ACHN (cell line): Measurements from ENCODE around the gene CACNA1E.

Experiments used
- DNase-seq: peaks from one replicate; pipeline ENCODE4 v3.0.0-alpha.2; 2015
- in situ Hi-C: cut with HindIII; loops from 2 replicates; pipeline ENCODE4 v1.10.0; 2017; ENCODE audit warnings: low sequenced_read_pairs, low pct_ligation_motif_present, low pct_unique_long_range_greater_than_20kb

CACNA1E gene

DNA sequence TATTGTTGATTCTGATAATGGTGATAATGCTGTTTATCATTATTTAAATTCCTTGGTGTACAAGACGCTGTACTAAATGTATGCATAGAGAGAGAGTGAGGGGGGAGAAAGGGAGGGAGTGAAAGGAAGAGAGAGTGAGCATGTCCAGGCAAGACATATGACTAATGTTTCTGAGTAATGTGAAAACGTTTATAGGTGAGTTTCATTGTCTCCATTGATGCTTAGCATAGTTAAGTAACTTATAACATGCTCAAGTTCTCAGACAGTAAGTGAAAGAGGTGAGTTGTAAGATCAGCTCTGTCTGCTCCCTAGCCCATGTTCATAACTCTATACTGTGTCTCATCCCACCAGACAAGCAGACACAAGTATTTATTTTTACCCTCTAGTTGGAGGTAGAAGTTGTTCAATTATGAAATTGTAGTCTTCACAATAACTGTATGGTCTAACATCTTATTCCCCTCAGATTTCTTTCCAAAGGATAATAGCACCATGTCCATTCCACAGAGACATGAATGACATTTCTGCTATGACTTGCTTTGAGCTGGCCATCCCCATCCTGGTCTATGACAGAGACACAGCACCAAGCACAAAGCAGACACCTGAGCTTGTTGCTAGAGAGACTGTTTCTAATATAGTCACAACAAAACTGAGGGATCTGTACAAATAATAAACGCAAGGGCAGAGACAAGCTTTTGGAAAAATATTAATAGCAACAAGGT, 285.1 kb downstream of the CACNA1E start:
- in situ Hi-C loops = no loop called here
- DNase-seq = peak; percentile 22

DNA sequence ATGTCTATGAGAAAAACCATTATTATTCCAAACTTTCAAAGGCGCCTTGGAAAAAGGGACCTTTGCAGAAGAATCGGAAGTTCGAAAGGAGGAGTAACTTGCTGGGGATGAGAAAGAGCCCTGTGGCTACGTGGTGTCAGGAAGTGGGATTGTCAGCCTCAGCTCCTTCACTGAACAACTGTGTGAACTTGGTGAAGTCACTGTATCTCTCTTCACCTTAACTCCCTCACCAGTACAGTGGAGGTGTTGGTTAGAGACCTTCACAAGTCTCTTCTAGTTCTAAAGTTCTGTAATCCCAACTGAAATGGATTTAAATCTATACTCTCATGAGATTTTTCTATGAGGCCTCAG, 285.6 kb downstream of the CACNA1E start:
- DNase-seq = no peak
- in situ Hi-C loops = no loop called here

DNA sequence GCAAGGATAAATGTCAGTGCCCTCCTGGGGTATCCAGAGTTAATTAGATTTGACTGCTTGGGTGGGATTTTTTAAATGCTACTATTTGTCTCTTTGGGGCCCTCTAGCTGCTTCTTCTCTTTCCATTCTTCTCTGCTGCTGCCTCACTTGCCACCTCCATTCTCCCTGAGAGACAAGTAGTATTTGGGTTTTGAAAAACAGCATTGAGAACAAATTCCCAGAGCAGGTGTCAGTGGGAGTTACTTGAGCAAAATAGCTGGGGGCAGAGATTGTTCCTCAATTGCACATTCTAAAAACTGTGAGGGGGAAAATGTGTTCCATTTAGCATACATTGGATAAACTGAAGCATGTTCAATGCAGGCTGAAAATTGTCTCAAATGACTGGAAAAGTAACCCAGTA, 286.5 kb downstream of the CACNA1E start:
- in situ Hi-C loops = no loop called here
- DNase-seq = no peak

DNA sequence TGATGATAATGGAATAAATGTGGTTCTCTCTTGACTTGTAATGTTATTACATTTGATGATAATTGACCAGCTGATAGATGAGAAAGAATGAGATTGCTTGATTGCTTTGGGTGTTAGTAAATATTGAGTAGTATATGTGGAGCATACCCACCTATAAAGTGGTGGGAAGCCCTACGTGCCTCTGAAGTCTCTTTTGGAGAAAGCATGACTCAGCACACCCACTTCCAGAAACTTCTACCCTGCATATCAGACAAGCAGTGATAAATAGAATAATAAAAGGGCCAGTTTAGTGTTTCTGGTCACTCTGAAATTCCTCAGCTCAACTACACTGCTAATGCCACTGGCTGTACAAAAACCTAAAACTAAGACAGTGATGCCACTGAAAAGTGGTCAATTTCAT, 289.4 kb downstream of the CACNA1E start:
- no peak for DNase-seq
- in situ Hi-C loops = no loop called here

DNA sequence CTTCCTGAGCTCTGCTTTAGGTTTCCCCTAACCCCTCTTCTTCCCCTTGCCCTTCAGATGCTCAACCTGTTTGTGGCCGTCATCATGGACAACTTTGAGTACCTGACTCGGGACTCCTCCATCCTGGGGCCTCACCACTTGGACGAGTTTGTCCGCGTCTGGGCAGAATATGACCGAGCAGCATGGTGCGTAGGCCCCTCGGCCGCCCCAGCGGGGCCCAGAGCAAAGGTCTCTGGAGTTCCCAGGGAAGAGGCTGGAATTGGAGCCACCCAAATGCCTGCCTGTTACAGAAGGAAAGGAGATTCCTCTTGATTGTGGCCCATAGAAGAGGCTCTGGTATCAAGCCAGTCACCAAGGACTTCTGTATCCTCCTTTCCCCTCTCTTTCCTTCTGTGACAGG, 292.7 kb downstream of the CACNA1E start:
- DNase-seq = no peak
- in situ Hi-C loops = no loop called here

DNA sequence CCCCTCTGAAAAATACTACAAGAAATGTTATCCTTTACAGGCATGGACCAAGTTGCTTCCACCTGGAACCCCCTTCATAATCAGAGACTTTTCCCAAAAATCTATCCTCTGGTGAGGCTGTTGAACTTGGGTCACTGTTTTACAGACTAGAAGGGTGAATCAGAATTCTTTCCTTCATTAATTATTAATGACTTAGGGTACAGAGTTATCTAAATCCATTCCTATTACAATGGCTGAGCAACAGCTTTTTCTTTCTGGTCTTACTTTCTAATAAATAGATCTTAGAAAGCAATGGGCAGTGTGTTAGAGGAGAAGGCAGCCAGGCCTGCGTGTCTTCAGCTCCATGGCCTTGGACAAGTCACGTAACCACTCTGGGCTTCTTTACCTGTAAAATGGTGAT, 294.0 kb downstream of the CACNA1E start:
- in situ Hi-C loops = no loop called here
- DNase-seq = peak; percentile 9

DNA sequence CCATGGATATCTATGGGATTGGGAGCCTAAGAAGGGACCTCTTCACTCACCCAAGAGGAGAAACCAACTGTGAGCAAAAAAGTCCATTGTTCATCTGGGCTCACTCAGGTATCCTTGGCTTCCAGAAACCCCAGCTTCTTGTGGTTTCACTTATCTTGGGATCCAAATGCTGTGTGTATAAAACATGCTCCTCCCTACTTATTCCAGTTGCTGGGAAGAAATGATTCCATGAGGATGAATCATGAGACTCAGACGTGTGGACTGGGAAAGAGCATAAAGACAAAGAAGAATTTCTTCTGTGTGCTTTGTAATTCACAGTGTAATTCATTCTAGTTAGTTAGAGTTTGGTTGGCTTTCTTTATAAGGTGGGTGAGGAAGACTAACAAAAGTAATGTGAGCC, 294.5 kb downstream of the CACNA1E start:
- in situ Hi-C loops = no loop called here
- DNase-seq = peak; percentile 40

DNA sequence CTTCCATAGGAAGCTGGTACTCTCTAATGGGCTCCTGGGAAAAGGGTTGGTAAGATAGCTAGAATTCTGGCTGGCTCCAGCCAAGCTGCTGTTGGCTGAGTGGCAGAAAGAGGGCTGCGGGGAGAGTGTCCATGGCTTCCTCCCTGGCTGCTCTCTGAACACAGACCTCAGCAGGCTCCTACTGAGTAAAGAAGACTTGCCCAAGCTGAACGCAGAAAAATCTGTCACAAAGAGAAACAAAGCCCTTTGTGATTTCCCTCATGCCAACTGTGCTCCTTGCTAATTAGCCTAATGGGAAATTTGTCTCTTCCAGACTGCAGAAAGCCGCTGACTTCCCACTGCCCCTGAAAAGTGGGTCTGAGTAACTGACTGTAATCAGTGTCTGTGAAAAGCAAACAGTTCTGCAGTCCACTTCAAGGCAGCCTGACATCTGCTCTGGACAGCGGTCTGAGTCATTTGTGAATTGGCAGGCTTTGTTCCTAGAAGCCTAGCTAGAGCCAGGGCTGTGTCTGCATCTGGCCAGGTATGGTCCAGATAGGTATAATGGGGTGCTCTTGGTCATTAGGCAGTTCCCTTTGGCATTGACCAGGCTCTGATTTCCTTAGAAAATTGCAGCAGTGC, 295.4 kb downstream of the CACNA1E start:
- in situ Hi-C loops = no loop called here
- peak; percentile 38 for DNase-seq

DNA sequence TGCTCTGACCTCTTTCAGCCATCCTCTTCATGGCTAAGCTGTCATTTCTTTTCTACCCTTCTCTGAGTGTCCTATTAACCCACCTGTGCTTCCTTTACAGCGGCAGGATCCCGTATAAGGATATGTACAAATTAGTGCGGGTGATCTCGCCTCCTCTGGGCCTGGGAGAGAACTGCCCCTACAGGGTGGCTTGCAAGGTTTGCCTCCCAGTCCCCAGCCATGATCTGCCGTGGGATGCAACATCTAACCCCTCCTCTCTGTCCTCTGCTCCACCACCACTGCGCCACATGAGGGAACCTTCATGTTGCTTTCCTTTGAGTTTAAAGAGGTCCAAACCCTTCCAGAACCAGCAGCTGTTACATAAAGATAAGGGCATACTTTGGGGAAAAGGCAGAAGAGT, 296.0 kb downstream of the CACNA1E start:
- in situ Hi-C loops = no loop called here
- no peak for DNase-seq

DNA sequence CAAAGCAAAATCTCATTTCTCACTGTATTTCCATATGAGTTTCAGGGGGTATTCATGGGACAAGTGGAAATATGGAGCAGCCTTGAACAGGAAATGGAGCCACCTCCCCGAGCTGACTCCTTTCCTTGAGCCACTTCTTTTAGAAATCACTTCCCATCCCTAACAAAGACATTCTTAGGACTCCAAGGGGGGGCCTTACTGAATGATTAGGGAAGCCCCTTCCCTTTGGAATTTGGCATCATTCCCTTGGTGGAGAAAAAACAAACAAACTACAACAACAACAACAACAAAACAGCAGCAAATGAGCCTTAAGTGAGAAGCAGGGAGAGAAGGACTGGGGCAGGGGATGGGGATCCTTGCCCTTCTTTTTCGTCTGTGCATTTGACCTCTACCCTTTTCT, 299.9 kb downstream of the CACNA1E start:
- no peak for DNase-seq
- in situ Hi-C loops = no loop called here

DNA sequence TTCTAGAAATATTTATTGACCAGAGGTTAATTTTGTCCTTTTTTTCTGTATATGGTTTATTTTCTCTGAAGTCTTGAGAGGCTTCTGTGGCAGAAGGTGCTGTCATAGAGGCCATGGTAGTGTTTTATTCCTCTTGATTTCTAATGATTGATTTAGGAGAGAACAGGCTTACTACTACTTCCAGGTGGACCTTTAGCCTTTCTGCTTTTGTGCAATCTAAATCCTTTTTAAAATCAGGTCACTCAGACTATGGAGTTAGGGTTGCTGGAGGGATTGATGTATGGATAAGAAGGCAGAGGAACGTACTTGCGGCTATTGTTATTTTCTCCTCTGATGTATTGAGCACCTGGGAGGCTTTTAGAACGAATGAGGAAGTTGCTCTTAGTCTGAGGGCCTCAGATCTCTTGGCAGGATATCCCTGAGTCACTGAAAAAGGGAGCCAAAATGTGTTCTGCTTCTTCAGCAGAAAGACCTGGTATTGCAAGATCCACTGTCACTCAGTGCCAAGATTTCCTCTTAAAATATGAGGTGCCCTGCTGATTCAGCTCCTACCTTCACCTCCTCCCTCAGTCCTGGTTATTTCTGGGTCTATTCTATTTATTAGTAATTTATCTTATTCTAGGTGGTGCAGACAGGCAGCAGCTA, 300.8 kb downstream of the CACNA1E start:
- in situ Hi-C loops = no loop called here

DNA sequence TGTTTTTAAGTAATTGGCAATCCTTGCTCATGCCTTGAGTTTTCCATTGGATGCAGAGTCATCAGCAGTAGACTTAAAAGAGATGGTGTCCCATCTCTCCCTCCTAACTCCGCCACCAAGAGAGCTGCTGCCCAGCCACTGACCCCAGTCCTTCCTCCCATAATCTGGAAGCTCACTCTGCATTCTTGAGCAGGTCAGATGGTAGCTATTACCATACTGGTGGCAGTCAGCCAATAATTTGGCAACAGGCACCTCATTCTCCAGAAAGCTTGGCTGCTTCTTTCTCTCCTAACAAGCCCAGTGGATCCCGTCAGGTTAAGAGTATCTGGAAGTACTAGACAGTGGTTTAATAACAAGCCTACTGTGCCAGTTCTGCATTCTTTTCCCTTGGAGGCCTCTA, 306.1 kb downstream of the CACNA1E start:
- in situ Hi-C loops = no loop called here
- DNase-seq = no peak

More for the DNA sequence above, 300.8 kb downstream of the CACNA1E start:
- DNase-seq = no peak

DNA sequence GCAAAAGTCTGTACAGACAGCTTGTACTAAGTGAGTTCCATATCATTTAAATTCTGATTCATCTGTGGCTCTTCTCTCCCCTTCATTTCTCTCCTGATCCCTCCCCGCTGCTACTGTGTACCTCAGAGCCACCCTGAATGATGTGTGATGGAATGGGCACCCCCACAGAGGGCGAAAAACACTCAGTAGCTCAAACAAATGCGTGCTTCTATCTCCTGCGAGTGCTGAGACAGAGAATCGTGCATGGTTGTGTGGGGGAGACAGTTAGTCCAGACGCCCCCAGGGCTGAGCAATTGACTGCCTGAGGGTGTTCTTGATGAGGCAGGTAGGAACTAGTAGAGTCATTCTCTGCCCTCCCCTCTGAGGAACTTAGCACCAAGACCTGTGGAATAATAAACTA, 308.4 kb downstream of the CACNA1E start:
- DNase-seq = no peak
- in situ Hi-C loops = no loop called here

DNA sequence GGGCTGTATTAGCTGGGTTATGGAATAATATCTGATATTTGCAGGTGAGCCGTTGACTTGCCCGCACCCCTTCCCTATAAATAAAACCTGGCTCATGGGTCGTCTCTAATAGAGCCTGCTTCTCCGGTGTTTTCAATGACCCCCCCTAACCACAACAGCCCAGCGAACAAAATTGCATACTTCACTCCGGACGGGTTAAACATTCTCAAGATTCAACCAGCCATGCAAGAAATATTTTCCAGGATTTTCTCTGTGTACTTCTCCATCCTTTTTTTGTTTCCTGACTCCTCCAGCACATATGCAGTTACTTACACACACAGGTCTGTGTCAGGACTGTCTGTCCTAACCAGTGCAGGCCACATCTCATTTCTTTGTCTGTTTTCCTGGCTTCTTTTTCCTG, 310.5 kb downstream of the CACNA1E start:
- in situ Hi-C loops = no loop called here
- peak; percentile 49 for DNase-seq

DNA sequence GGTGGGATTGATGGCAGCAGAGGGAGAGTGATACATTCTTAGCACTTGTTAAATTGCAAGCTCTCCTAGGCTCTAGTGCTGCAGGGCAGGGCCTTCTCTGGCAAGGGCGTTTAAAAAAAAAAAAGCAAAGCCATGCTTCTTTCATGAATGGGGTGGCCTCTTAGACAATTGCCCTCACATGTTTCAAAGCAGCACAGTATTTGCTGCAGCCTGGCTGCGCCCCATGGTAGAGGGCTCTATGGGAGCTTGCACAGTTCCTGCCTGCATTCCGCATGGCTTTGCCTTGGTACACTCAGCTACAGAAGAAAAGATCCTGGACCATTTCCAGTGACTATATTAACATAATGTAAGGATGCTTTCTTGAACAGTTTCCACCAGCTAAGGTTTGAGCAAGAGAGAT, 311.0 kb downstream of the CACNA1E start:
- in situ Hi-C loops = no loop called here
- no peak for DNase-seq

DNA sequence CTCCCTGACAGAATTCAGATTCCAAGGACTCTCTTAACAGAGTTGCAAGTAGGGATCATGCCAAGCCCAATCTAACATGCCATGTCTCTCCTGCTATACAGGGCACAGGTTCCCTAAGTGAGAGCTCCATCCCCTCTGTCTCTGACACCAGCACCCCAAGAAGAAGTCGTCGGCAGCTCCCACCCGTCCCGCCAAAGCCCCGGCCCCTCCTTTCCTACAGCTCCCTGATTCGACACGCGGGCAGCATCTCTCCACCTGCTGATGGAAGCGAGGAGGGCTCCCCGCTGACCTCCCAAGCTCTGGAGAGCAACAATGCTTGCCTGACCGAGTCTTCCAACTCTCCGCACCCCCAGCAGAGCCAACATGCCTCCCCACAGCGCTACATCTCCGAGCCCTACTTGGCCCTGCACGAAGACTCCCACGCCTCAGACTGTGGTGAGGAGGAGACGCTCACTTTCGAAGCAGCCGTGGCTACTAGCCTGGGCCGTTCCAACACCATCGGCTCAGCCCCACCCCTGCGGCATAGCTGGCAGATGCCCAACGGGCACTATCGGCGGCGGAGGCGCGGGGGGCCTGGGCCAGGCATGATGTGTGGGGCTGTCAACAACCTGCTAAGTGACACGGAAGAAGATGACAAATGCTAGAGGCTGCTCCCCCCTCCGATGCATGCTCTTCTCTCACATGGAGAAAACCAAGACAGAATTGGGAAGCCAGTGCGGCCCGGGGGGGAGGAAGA, 315.0 kb downstream of the CACNA1E start:
- in situ Hi-C loops = no loop called here

DNA sequence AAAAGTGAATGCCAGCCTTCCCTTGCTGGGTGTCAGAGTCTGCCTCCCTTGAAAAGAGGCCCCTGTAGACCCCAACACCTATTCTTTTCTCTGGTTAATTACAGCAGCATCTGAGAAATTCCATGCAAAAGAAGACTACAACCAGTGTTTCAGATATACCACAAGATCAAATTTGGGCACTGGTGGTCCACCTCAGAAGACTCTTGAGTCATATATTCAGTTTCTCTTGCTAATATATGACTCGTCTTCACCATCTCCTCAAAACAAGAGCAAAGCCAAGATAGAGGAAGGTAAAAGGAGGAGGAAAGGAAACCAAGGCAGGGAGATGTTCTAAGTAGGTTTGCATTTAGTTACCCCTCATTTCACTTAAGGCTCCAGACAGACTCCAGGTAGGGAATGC, 318.3 kb downstream of the CACNA1E start:
- in situ Hi-C loops = no loop called here
- no peak for DNase-seq

More for the DNA sequence above, 315.0 kb downstream of the CACNA1E start:
- DNase-seq = no peak

DNA sequence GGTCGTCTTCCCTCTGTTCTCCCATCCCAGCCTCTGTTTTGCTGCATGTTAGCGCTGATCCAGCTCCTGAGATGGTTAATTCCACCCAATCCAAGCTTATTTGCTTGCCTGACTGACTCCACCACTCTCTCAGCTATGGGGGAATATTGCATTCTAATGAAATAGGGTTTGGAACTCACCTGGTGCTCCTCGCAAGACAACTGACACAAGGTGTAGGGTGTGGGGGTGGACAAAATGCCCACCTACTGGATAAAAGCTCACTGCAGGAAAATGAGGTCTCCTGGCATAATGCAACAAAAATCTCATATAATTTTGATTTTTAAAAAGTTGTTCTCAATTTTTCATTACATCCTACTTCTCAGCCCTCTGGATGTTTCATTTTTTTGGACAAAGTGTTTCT, 319.1 kb downstream of the CACNA1E start:
- no peak for DNase-seq
- in situ Hi-C loops = no loop called here

DNA sequence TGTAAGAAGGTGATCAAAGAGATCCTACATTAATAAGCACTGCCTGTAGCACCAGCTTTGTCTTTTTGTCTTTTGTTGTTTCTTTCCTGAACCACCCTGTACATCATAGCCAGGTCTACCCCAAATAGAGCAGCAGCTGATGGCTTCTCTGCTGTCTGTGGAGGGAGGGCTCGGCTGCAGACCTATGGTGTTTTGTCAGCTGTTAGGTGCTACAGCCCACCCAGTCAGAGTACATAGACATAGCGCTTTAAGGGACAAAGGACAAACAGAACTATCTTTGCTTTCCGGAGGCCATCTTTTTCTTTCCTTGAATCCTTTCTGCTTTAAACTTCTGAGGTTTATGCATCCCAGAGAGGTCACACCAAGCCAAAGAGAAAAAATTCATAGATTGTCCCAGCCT, 320.1 kb downstream of the CACNA1E start:
- in situ Hi-C loops = no loop called here
- no peak for DNase-seq
